Neural cell (in vitro differentiated cells): ENCODE results near the gene LZIC. TPM values are rescaled to one million over a fixed set of nuclear protein-coding genes. Genes with fewer than 3 reads are reported as not detected.

Experiments used
- H2AFZ ChIP-seq: fragments of 200-600, 300-800 bp; sonication (generic), shearing (Covaris generic); 2 replicates; pipeline ENCODE4 v1.6.0; 2014; ENCODE audit warnings: low read depth, mild to moderate bottlenecking, antibody characterized with exemption, low read length, moderate library complexity
- H3F3A ChIP-seq: fragments of 200-600 bp; shearing (Covaris generic); 2 replicates; pipeline ENCODE4 v1.6.1; 2016; ENCODE audit warnings: mild to moderate bottlenecking, moderate library complexity, mixed read lengths, antibody characterized with exemption, low read length; ENCODE audit not compliant: insufficient read depth, poor library complexity, severe bottlenecking
- H3K27ac ChIP-seq: fragments of 200-600, 300-800 bp; sonication (generic), shearing (Covaris generic); 2 replicates; pipeline ENCODE4 v1.5.1; 2014; ENCODE audit warnings: mild to moderate bottlenecking, low read length, moderate library complexity
- H3K27me3 ChIP-seq: fragments of 300-800, 200-600 bp; sonication (generic), shearing (Covaris generic); 2 replicates; pipeline ENCODE4 v1.6.0; 2014; ENCODE audit warnings: mild to moderate bottlenecking, low read depth, low read length, moderate library complexity; ENCODE audit not compliant: insufficient read depth
- H3K36me3 ChIP-seq: fragments of 300-800, 200-600 bp; sonication (generic), shearing (Covaris generic); 2 replicates; pipeline ENCODE4 v1.5.1; 2014; ENCODE audit warnings: mild to moderate bottlenecking, antibody characterized with exemption, low read length, moderate library complexity; ENCODE audit not compliant: insufficient read depth
- H3K4me2 ChIP-seq: fragments of 300-800, 200-600 bp; sonication (generic), shearing (Covaris generic); 2 replicates; pipeline ENCODE4 v1.6.0; 2014; ENCODE audit warnings: mild to moderate bottlenecking, low read length
- H3K4me3 ChIP-seq: fragments of 300-800, 200-600 bp; sonication (generic), shearing (Covaris generic); 2 replicates; pipeline ENCODE4 v1.5.1; 2014; ENCODE audit warnings: mild to moderate bottlenecking, low read length, moderate library complexity
- H3K79me2 ChIP-seq: fragments of 200-600 bp; shearing (Covaris generic); replicated peaks from 2 replicates; pipeline ENCODE4 v1.6.0; 2014; ENCODE audit warnings: mild to moderate bottlenecking, low read length, moderate library complexity; ENCODE audit not compliant: insufficient read depth
- H3K9ac ChIP-seq: fragments of 300-800, 200-600 bp; sonication (generic), shearing (Covaris generic); 2 replicates; pipeline ENCODE4 v1.6.1; 2016; ENCODE audit warnings: mild to moderate bottlenecking, low read length, mixed read lengths
- H3K9me2 ChIP-seq: fragments of 200-600 bp; shearing (Covaris generic); 2 replicates; pipeline ENCODE4 v1.6.1; 2016; ENCODE audit warnings: mild to moderate bottlenecking, low read length, mixed read lengths; ENCODE audit not compliant: insufficient read depth
- H3K9me3 ChIP-seq: fragments of 200-600, 300-800 bp; sonication (generic), shearing (Covaris generic); 2 replicates; pipeline ENCODE4 v1.6.1; 2016; ENCODE audit warnings: mild to moderate bottlenecking, mixed run types, low read length, moderate library complexity, mixed read lengths
- H4K20me1 ChIP-seq: fragments of 200-600 bp; shearing (Covaris generic); 2 replicates; pipeline ENCODE4 v1.6.1; 2016; ENCODE audit warnings: mild to moderate bottlenecking, mixed run types; ENCODE audit not compliant: insufficient read depth
- CTCF ChIP-seq: fragments of 450-650 bp; IDR thresholded peaks from 2 replicates; pipeline ENCODE4 v1.5.1; 2014; ENCODE audit warnings: antibody characterized with exemption, mild to moderate bottlenecking, moderate library complexity; ENCODE audit not compliant: poor library complexity, severe bottlenecking
- EP300 ChIP-seq: fragments of 450-650 bp; conservative IDR thresholded peaks from 2 replicates; pipeline ENCODE4 v1.6.1; 2014; ENCODE audit warnings: antibody characterized with exemption, mild to moderate bottlenecking, moderate library complexity; ENCODE audit not compliant: poor library complexity, severe bottlenecking
- EZH2 ChIP-seq: fragments of 200-600, 300-800 bp; shearing (Covaris generic), sonication (generic); IDR thresholded peaks from 2 replicates; pipeline ENCODE4 v1.6.1; 2014; ENCODE audit warnings: antibody characterized with exemption, low read length, borderline replicate concordance, mild to moderate bottlenecking; ENCODE audit not compliant: insufficient read depth, poor library complexity, severe bottlenecking
- MXI1 ChIP-seq: fragments of 450-650 bp; conservative IDR thresholded peaks from 2 replicates; pipeline ENCODE4 v1.6.1; 2014; ENCODE audit warnings: antibody characterized with exemption, mild to moderate bottlenecking; ENCODE audit not compliant: poor library complexity, severe bottlenecking
- POLR2AphosphoS5 ChIP-seq: IDR thresholded peaks from 2 replicates; pipeline ENCODE4 v1.6.1; 2012
- RAD21 ChIP-seq: fragments of 450-650 bp; conservative IDR thresholded peaks from 2 replicates; pipeline ENCODE4 v1.6.1; 2014; ENCODE audit warnings: antibody characterized with exemption, mild to moderate bottlenecking, moderate library complexity
- REST ChIP-seq: IDR thresholded peaks from 2 replicates; pipeline ENCODE4 v1.6.1; 2012; ENCODE audit warnings: borderline replicate concordance
- SMC3 ChIP-seq: fragments of 450-650 bp; conservative IDR thresholded peaks from 2 replicates; pipeline ENCODE4 v1.6.1; 2014; ENCODE audit warnings: antibody characterized with exemption, mild to moderate bottlenecking, moderate library complexity; ENCODE audit not compliant: poor library complexity
- TAF1 ChIP-seq: IDR thresholded peaks from 2 replicates; pipeline ENCODE4 v1.6.1; 2012; ENCODE audit warnings: low read depth
- polyA plus RNA-seq: library from polyadenylated mRNA; depleted of rRNA; stranded (reverse); fragments of >200 nt; gene quantifications from 2 replicates; pipeline ENCODE4 v1.2.3, GENCODE V29; 2014

The LZIC gene
- polyA plus RNA-seq, 1 donor from 2014 or later = 57.2 TPM

GRCh38 chr1:9960706-9961562 is 17.7 kb upstream of the LZIC start:
- TF ChIP-seq POLR2AphosphoS5 = no peak
- no peak for TF ChIP-seq SMC3
- TF ChIP-seq TAF1 = no peak
- no peak for TF ChIP-seq CTCF
- TF ChIP-seq EZH2 = no peak
- TF ChIP-seq MXI1 = no peak
- no peak for TF ChIP-seq EP300
- no peak for TF ChIP-seq REST
- no peak for TF ChIP-seq RAD21
- Histone ChIP-seq H3K27me3 (no peaks in the 10 kb centered on the region), H3K79me2 (no peaks in the 10 kb centered on the region), H3K36me3 (no peaks in the 10 kb centered on the region), H3F3A (no peaks in the 10 kb centered on the region), H2AFZ (no peak overlapping the region), H3K27ac (no peak overlapping the region), H3K9me2 (no peaks in the 10 kb centered on the region), H3K9ac (no peak overlapping the region), H4K20me1 (no peaks in the 10 kb centered on the region), H3K9me3 (no peaks in the 10 kb centered on the region), H3K4me2 (no peak overlapping the region), H3K4me3 (no peak overlapping the region)

GRCh38 chr1:9960011-9960410 is 16.8 kb upstream of the LZIC start:
- TF ChIP-seq EZH2 (no peak), EP300 (no peak), RAD21 (no peak), REST (no peak), TAF1 (no peak), MXI1 (no peak), POLR2AphosphoS5 (no peak), SMC3 (no peak)
- Histone ChIP-seq H3K9me3 (no peaks in the 10 kb centered on the region), H3K4me3 (no peak overlapping the region)

More at GRCh38 chr1:9960011-9960410, 16.8 kb upstream of the LZIC start:
- no peak overlapping the region for H3K9ac ChIP-seq
- no peak overlapping the region for H3K4me2 ChIP-seq
- H2AFZ ChIP-seq = no peak overlapping the region
- no peaks in the 10 kb centered on the region for H3F3A ChIP-seq
- H3K27me3 ChIP-seq = no peaks in the 10 kb centered on the region
- no peaks in the 10 kb centered on the region for H3K9me2 ChIP-seq
- H3K27ac ChIP-seq = no peak overlapping the region
- no peaks in the 10 kb centered on the region for H3K79me2 ChIP-seq
- no peaks in the 10 kb centered on the region for H4K20me1 ChIP-seq
- no peaks in the 10 kb centered on the region for H3K36me3 ChIP-seq
